Suprapubic skin (tissue), 4 donors: ENCODE measurements around the gene RAD51AP2.

Experiments used
- EP300 ChIP-seq: sonication (generic); formaldehyde crosslinking; IDR thresholded peaks from one replicate; pipeline ENCODE4 v1.6.1; 2017; ENCODE audit warnings: antibody characterized with exemption
- POLR2A ChIP-seq, 2 donors: fragments of 450-650 bp; IDR thresholded peaks; one replicate each; pipeline ENCODE4 v1.6.1; 2017; ENCODE audit warnings: antibody characterized with exemption in 2 of 2, mild to moderate bottlenecking in 2 of 2, moderate library complexity in 2 of 2
- POLR2AphosphoS5 ChIP-seq, 3 donors: sonication (generic); formaldehyde crosslinking; IDR thresholded peaks; one replicate each; pipeline ENCODE4 v1.6.1; 2017; ENCODE audit warnings: antibody characterized with exemption in 3 of 3
- TF ChIP-seq, protein P1 (sequence below), 2 donors: fragments of 200-600 bp in 1 of 2; fragments of 450-650 bp in 1 of 2; sonication (generic) in 1 of 2; IDR thresholded peaks; one replicate each; pipeline ENCODE4 v1.5.1; 2016 to 2019; ENCODE audit warnings: antibody characterized with exemption in 2 of 2, mild to moderate bottlenecking in 1 of 2, moderate library complexity in 1 of 2

DNA sequence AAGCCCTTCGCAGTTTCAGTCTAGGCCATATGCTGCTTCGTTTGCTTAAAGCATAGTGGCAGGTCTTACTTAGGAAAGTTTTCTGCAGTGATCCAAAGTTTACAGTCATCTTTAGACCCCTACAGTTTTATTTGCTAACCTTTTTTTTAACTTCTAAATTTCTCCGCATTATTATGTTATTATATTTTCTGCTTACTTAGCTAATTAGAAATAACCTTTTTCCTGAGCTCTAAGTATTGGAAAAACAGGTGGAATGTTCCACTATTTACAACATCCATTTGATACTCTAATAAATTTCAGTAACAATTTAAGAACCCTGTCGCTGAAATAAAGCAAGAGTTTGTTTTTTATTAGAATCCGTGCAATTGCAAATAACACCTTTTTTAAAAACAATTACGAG lies 4.1 kb upstream of the RAD51AP2 start:
- TF ChIP-seq, protein P1, sequence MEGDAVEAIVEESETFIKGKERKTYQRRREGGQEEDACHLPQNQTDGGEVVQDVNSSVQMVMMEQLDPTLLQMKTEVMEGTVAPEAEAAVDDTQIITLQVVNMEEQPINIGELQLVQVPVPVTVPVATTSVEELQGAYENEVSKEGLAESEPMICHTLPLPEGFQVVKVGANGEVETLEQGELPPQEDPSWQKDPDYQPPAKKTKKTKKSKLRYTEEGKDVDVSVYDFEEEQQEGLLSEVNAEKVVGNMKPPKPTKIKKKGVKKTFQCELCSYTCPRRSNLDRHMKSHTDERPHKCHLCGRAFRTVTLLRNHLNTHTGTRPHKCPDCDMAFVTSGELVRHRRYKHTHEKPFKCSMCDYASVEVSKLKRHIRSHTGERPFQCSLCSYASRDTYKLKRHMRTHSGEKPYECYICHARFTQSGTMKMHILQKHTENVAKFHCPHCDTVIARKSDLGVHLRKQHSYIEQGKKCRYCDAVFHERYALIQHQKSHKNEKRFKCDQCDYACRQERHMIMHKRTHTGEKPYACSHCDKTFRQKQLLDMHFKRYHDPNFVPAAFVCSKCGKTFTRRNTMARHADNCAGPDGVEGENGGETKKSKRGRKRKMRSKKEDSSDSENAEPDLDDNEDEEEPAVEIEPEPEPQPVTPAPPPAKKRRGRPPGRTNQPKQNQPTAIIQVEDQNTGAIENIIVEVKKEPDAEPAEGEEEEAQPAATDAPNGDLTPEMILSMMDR (IDR thresholded peaks at IDR 0.05): no peak
- TF ChIP-seq EP300 (no peak), POLR2AphosphoS5 (IDR thresholded peaks at IDR 0.05) (no peak), POLR2A (IDR thresholded peaks at IDR 0.05) (no peak)
